ENCODE results near the gene ZNF831.

ZNF831 gene

GRCh38 chr20:59139998-59140397, 23.6 kb upstream of the ZNF831 start:
- in situ Hi-C loops (cut with MboI; ENCODE audit: low sequenced_read_pairs), result no loop called here

GRCh38 chr20:59141818-59142581, 21.6 kb upstream of the ZNF831 start:
- in situ Hi-C loops (cut with MboI; ENCODE audit: low sequenced_read_pairs), result no loop called here

DNA sequence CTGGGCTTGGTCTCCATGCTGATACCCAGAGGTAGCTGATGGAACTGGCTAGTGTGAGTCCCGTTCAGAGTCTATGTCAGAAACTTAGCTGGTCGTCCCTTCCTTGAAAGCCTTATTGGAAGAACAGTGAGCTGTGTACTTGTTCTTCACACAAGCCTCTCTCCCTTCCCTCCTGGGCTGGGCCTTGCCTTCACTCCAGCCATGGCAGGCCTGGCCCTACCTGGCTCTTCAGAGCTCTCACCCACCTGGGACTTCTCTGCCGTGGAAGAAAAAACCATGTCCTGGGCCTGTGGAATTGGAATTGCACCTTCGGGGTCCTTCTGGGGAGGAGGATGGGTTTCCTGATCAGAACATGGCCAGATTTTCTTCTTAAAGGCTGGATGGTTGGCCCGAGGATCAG, 20.3 kb upstream of the ZNF831 start:
- in situ Hi-C loops (cut with MboI; ENCODE audit: low sequenced_read_pairs), result no loop called here

GRCh38 chr20:59144179-59144830, 19.3 kb upstream of the ZNF831 start:
- in situ Hi-C loops (cut with MboI; ENCODE audit: low sequenced_read_pairs), result no loop called here

- in situ Hi-C loops (cut with MboI; ENCODE audit: low sequenced_read_pairs), result no loop called here
These were observed 18.8 kb upstream of the ZNF831 start for GRCh38 chr20:59144831-59145196.

- in situ Hi-C loops (cut with MboI; ENCODE audit: low sequenced_read_pairs), result no loop called here
These were observed 18.2 kb upstream of the ZNF831 start for GRCh38 chr20:59145247-59145923.

DNA sequence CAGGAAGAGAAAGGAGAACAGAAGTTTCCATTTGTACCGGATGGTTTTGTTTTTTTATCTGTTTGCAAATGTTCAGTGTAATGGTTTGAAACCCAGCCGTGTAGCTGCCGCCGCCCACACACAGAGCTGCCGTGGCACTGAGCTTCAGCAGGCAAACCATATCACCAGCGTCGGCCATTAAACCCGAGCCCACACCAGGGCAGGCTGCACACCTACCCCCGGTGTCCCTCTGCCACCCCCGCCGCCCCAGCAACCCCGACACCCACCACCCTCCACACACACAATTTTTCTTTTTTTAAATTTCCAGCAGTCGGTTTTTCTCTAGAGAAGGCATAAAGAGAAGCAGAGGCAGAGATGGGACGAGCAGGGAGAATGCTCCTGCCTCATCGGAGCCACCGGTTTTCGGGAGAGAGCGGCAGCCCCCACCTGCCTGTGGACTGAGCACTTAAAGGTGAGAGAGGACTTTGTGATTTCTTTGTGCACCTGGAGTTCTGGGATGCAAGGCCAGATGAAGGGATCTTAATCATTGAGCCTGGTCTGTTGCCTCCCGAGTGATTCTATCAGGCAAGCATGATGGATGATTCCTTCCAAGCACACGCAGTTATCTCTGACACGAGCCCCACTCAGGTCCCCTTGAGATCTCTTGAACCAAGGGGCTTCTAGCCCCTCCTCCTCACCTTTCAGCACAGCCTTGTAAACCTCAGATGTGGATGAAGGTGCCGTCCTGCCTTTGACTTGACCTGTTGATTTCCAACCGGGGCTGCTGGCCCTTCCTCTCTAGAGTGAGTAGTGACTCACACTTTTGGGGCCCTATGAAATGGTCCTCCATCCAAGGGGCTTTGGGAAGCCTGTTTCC, 17.5 kb upstream of the ZNF831 start:
- in situ Hi-C loops (cut with MboI; ENCODE audit: low sequenced_read_pairs), result no loop called here

DNA sequence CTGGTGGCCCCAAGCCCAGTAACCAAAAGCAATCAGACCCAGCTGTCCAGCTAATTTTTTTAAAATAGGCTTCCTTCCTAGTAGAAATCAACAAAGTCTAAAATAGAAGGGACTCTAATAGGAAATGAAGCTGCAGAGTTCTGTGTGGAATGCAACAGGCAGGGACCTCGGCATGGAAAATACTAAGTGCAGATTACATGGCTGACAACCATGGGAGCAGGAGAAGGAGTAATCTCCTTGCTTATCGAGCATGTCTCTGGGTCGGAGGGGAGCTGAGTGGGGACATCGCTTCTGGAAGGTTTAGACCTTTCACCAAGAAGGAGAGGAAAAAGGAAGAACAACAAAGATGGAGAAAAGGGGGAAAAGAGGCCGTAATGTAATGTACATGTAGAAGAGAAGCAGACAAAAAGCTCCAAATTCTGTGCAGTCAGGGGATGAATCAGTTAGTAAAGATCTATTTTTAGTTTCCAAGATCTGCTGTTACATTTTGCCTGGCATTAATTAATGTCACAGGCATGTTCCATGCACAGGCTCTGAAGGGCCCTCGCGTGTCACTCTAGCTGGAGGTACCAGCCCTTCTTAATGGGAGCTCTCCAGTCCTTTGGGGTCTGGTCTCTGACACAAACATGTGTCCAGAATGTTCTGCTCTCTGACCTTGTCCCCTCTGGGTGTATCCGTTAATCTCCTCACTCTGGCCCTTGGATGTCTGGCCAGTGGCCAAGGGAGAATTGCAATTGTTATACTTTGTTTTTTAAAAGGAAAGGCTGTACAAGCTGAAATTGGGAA, 16.6 kb upstream of the ZNF831 start:
- in situ Hi-C loops (cut with MboI; ENCODE audit: low sequenced_read_pairs), result no loop called here

DNA sequence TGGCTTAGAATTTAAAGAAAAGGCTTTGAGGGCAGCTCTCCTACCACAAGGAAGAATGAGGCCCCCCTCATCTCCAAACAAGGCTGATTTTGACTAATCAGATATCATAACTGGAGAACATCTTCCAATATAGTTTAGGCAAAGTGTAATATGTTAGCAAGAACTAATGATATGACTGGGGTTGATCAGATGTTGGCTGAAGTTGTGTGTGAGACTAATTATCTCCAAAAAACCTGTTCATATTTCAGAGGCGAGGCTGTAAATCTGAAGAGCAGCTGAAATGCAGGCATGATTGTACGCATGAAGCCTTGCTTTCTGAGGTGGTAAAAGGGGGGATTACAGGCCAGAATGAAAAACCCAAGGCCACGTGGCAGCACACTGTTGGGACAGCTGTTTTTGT, 16.0 kb upstream of the ZNF831 start:
- in situ Hi-C loops (cut with MboI; ENCODE audit: low sequenced_read_pairs), result no loop called here

DNA sequence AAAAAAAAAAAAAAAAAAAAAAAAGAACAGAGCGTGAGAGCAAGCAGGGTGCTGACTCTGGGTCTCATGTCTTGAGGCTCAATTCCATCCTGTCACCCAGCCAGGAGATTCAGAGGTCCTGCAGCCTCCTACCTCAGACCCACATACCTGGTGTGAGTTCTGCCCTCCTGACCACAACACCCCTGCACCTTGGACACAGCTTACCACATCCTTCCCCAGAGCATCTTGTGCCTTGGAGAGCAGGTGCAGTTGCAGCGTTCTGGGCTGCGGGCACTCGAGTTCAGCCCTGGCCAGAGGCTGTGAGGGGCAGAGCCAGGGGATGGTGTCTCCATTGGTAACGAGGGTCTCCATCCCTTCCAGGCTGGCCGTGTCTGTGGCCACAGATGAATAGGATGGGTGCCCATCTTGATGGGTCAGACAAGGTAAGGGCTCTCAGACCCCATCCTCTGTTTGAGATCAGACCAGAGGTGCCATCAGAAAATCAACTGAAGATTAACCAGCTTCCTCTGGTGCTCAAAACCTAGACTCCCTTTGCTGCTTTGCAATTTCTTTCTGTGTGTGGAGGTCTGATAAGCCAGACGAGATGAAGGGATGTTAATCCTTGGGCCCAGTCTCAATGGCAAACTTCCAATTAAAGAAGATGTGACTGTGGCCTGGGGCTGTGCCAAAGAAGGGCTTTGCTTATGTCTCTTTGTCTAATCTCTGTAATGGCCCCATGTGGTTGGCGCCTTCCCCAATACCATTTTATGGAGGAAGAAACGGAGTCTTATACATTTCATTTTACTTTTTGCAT, 14.7 kb upstream of the ZNF831 start:
- in situ Hi-C loops (cut with MboI; ENCODE audit: low sequenced_read_pairs), result no loop called here

DNA sequence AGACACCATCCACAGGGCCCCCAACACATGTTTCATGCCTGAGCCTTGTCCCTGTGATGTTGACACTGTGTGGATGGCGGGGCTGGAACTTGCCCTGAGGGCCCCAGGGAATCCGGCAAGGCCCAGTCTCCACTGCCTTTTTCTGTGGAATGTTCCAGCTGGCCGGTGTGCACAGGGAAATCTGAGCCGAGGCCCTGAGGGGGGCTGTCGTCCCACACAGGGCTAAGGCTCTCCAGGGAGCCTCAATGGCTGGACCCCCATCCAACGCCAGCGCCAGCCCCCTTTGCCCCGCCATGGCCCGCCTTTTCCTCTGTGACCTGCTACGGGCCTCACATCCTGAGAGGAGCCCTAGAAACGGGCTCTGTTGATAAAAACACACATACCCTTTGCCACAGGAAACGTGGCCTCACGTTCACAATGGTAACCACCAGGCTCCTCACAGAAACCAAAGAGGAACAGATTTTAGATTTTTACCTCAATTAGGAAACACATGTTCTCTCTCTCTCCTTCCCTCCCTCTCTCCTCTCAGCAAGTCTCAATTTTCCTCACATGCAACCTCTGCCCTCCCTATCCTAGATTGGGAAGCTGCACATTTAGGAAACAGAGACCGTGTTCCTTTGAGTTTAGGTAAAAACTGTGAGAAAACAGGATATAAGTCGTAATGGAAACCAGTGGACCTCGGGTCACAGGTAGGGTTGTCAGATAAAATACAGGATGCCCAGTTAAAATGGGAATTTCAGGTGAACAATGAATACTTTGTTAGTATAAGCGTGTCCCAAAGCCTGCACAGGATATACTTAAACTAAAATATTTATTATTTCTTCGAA, 13.7 kb upstream of the ZNF831 start:
- in situ Hi-C loops (cut with MboI; ENCODE audit: low sequenced_read_pairs), result no loop called here

GRCh38 chr20:59150821-59151251, 12.8 kb upstream of the ZNF831 start:
- in situ Hi-C loops (cut with MboI; ENCODE audit: low sequenced_read_pairs), result no loop called here

DNA sequence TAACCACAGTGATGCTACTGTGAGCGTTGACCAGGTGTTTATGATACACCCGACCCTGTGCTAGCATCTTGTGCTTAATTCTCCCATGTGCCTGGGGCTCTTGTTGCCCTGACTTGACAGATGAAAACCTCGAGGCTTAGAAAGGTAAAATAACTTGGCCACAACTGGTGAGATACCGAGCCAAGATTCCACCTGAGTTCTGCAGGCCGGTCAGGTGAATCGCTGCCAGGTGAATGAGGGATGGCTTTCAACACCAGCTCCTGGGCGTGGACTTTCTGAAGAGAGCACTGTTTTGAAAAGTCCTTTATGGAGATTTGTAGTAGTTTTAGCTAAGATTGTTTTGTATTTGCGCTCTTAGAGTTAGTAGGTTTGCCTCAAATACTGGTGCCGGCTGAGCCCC, 12.2 kb upstream of the ZNF831 start:
- in situ Hi-C loops (cut with MboI; ENCODE audit: low sequenced_read_pairs), result no loop called here

DNA sequence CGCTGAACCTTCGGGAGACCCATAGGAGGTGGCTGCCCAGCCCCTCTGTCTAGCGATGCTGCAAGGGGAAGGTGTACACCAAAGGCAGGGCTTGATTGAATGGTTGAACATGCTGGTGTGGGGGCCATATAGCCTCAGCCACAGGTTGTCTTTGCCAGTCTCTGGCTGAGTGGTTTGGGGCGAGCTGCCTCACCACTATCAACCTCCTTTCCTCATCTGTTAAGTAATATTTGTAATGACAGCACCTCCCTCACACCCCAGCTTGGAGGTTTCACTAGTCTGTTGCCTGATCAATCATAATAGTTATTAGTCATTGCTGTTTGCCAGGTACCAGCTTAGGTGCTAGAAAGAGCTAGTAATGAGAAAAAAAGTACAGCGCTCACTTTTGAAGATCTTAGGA, 11.8 kb upstream of the ZNF831 start:
- in situ Hi-C loops (cut with MboI; ENCODE audit: low sequenced_read_pairs), result no loop called here

GRCh38 chr20:59152559-59153354, 10.9 kb upstream of the ZNF831 start:
- in situ Hi-C loops (cut with MboI; ENCODE audit: low sequenced_read_pairs), result no loop called here

- in situ Hi-C loops (cut with MboI; ENCODE audit: low sequenced_read_pairs), result no loop called here
These were observed 10.3 kb upstream of the ZNF831 start for GRCh38 chr20:59153355-59153681.

GRCh38 chr20:59153832-59154231, 9.8 kb upstream of the ZNF831 start:
- in situ Hi-C loops (cut with MboI; ENCODE audit: low sequenced_read_pairs), result no loop called here

Measured in HL-60/S4 treated with phorbol 12-myristate 13-acetate at 8.2 ng/mL for 4 days and 3 days (cell line).